ENCODE data around the gene SPOPL. TPM values are rescaled to one million over a fixed set of nuclear protein-coding genes. Genes with fewer than 3 reads are reported as not detected.

Gene SPOPL
- total and polyA plus RNA-seq, 2 of the 4 experiments (the other 2 are of a cell fraction): 4.8 to 20.3 TPM

- Histone ChIP-seq H2BK15ac (ENCODE audit: low read depth, low read length) (no peak overlapping the region), H3K4ac (ENCODE audit: low read depth, low read length) (no peak overlapping the region), H3K9me3 (ENCODE audit: control insufficient read depth, insufficient read depth, low read length) (no peaks in the 10 kb centered on the region), H2AK5ac (ENCODE audit: low read depth, low read length) (no peak overlapping the region), H3K9me1 (ENCODE audit: insufficient read depth, low read length) (peaks cover 3% of the 10 kb centered on the region; the same call in 1 of the 2 replicates), H4K91ac (ENCODE audit: insufficient read depth, low read depth, low read length) (no peak overlapping the region), H3K79me1 (ENCODE audit: low read depth in 1 of 2, low read length in 2 of 2) (peaks cover 17 to 39% of the 10 kb centered on the region in 2 experiments), H3K23ac (ENCODE audit: low read depth, low read length) (no peak overlapping the region), H2AK9ac (replicated peaks; ENCODE audit: low read depth, low read length, poor library complexity) (no peak overlapping the region), H3K36me3 (ENCODE audit: control insufficient read depth, insufficient read depth, low read length) (no peaks in the 10 kb centered on the region), H2BK120ac (ENCODE audit: low read depth, low read length) (no peak overlapping the region), H4K5ac (ENCODE audit: low read depth, low read length) (no peak overlapping the region), H3K27me3 (ENCODE audit: control insufficient read depth, insufficient read depth, low read length) (no peaks in the 10 kb centered on the region), H4K20me1 (ENCODE audit: insufficient read depth, low read length) (peaks cover 9% of the 10 kb centered on the region), H3K4me1 (ENCODE audit: control insufficient read depth, insufficient read depth, low read length) (no peaks in the 10 kb centered on the region), H3K9ac (ENCODE audit: low read depth, low read length) (no peak overlapping the region), H2BK5ac (ENCODE audit: low read depth, low read length, poor library complexity, severe bottlenecking) (no peak overlapping the region), H3K56ac (ENCODE audit: extremely low read depth, insufficient read depth, low read length) (no peak overlapping the region), H3K4me2 (ENCODE audit: low read depth, low read length) (no peak overlapping the region), H4K8ac (ENCODE audit: low read depth in 2 of 2, low read length in 2 of 2) (no peak overlapping the region), H3K14ac (replicated peaks; ENCODE audit: low read depth, low read length) (no peak overlapping the region), H3K4me3 (ENCODE audit: insufficient read depth, low read depth, low read length) (no peak overlapping the region), H2BK20ac (ENCODE audit: low read depth, low read length) (no peak overlapping the region), H3K27ac (ENCODE audit: insufficient read depth, low read length) (no peak overlapping the region), H2AFZ (replicated peaks; ENCODE audit: low read length, poor library complexity) (no peak overlapping the region), H3K18ac (ENCODE audit: low read depth, low read length) (no peak overlapping the region)
- DNase-seq: no peak
- dilution Hi-C loops (cut with HindIII; ENCODE audit: low sequenced_read_pairs, unreplicated experiment): no loop called here
- 100% methylated on average over 1 of the region's 4 CpGs; no CpG with 5 or more reads in 1 of the 2 experiments for WGBS, 2 experiments (ENCODE audit: extremely low coverage in 2 of 2, insufficient read length in 1 of 2)
- TF ChIP-seq POLR2A (IDR thresholded peaks at IDR 0.05; ENCODE audit: low read depth, low read length): no peak
- TF ChIP-seq SMC3 (IDR thresholded peaks at IDR 0.05; ENCODE audit: low read depth, low read length): no peak
- TF ChIP-seq BHLHE40 (IDR thresholded peaks at IDR 0.05; ENCODE audit: low read depth, low read length): no peak
- TF ChIP-seq CHD1 (IDR thresholded peaks at IDR 0.05; ENCODE audit: low read depth, low read length): no peak
- intact Hi-C loops (cut with micrococcal nuclease): loop anchor here (10.0 kb wide), 1 partner anchor 592 kb away; no protein-coding TSS in a partner anchor
- CTCF ChIA-PET: no interaction called here
- POLR2A ChIA-PET (ENCODE audit: unreplicated experiment): no interaction called here
- ATAC-seq (ENCODE audit: low read depth): no peak
- no TSS peak for BruUV-seq (replicated peaks)
- in situ Hi-C loops (cut with MboI; ENCODE audit: low sequenced_read_pairs): no loop called here
Measured at GRCh38 chr2:138507267-138507666, 5.7 kb downstream of the SPOPL start.
